GM21825 (cell line): ENCODE results near the gene IL2RG.
A peak's percentile ranks its signal among the peaks of the same experiment; 100 is the strongest.

Source experiments
- ATAC-seq: cut with Tn5 transposase; IDR thresholded peaks from one replicate; pipeline ENCODE4 v1.9.1; 2021; ENCODE audit warnings: mild to moderate bottlenecking, moderate library complexity; ENCODE audit not compliant: unreplicated experiment

The IL2RG gene

DNA sequence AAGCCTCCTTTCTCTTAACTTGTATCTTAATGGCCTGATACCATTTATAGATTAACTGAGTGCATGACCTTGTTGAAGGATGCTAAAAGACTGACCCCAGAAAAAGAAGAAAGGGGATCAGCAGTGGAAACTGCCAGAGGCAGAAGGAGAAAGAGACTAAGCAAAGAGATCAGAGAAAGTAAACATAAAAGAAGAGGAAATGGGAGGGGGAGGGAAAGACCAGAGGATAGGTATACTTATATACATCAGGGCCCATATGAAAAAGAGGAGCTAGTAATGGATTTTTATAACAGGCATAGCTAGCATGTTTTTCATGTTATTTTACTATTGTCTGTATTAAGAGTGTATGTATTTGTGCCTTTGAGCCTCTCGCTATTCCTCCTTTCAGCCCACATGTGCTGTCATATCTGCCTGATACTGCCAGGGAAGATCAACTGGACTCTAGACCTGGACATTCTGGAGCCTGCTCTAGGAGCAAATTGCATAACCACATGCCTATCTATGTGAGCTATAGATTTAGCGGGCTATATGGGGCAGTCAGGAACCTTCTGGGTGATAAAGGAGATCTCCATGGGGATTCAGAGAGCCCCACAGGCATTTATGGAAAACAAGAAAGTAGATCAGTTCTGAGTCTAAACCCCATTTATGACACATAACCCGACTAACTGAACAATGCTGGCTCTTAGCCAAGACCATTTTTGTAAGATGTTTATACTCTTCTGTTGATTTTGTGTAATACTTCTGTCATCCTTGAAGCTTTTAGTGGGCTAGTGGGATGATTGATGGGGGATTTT lies 29.9 kb downstream of the IL2RG start:
- no peak for ATAC-seq

- no peak for ATAC-seq
Measured at GRCh38 chrX:71070531-71070930, 40.8 kb downstream of the IL2RG start.

DNA sequence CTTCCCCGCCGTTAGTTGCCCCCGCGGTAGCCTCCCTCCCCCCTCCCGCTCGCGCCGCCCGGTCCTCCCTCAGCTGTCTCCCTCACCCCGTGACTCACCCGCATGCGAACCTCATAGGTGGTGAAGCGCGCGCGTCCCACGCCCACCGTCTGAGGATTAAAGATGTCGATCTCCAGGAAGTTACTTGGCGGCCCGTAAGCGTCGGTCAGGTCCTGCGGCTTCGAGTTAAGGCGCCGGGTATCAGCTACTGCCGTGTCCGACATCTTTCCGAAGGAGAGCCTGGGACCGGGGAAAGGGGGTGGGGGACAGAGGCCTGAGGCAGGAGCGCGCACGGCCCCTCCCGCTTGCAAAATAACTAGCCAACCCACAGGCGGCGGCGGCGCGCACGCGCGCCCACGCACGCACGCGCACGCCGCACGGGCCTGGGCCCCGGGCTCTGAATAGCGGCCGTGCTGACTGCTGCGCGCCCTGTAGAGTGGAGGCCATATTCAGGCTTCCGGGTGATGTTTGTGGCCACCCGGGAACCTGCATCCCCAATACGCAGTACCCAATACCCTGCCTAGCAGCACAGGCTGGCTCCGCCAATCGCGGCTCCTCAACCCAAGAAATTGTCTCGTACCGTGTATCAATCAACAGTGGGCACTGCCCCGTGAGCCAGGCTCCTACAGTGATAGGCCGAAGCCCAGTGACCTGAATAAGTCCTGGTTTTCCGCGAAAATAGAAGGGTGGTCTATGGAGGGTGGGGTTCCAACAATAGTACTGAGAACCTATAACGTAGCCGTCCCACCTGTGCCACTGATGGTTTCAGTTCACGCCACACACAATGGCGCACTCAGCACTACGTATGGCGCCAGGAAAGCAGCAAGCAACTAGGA lies 43.1 kb downstream of the IL2RG start, which contains the start of gene SNX12:
Gene SNX12, minus strand, starts transcription at position 291 of the 875 bp plus-strand sequence. Its CDS starts 28 bp downstream, at position 263.
- ATAC-seq, result peak; percentile 92

- ATAC-seq, result peak; percentile 9
Measured at GRCh38 chrX:71067712-71068043, 43.7 kb downstream of the IL2RG start.

DNA sequence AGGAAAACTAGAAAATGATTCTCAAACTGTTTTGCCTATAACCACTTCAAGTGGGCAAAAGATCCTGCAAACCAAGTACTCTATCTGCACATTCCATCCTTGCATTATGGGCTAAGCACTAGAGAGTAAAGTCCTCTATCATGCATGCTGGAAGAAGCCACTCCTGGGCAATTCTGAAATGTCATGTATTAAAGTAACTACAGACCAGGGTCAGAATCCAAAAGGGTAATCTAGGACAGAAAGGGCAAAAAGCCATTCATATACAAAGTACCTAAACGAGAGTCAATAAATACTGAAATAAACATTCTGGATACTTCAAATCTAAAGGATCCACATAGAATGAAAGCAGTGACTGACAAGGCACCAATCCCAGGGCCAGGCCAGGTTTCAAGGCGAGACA lies 44.3 kb downstream of the IL2RG start:
- ATAC-seq, result no peak

DNA sequence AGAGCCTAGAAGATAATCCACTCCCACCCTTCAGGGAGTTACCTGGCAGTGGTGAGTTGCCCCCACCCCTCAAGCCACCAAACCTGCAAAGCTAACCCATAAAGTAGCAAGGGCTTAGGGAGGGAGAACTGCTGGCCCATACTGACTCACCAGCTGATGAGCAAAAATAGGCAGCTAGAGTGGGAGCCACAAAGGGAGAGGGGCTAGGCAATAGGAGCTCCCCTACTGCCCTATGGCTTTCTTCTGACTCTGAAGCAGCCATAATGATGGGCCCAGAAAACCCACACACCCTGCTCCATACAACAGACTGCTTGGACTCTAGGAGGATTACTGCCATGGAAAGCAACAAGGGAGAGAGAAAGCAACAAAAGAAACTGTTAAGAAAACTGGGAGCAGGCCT lies 51.2 kb downstream of the IL2RG start:
- no peak for ATAC-seq

DNA sequence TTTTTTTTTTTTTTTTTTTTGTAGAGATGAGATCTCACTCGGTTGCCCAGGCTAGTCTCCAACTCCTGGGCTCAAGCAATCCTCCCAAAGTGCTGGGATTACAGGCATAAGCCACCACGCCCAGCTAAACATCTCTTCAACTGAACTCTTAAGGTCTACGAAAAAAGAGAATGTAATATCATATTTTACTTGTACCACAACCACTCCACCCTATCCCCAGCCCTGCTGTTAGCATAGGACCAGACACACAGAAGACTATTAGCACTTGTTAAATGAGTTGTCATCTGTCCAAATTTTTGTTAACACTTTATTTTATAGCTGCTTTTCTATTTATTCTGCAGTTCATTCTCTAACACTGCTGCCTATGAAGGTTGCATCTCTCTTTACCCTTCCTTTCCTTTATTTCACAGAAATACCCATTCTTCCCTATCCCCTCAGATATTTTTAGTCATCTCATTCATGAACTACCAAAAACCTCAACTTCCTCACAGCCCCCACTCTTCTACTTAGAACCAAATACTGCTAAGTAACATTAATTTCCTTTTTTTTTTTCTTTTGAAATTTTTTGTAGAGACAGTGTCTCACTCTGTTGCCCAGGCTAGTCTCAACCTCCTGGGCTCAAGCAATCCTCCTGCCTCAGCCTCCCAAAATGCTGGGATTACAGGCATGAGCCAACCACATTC lies 53.4 kb downstream of the IL2RG start:
- no peak for ATAC-seq
